Omental fat pad (tissue), 4 donors: ENCODE results near the gene UGT2A3. TPM values are rescaled to one million over a fixed set of nuclear protein-coding genes. Genes with fewer than 3 reads are reported as not detected.

Experiments
- ATAC-seq: fragments of 150-250 bp; one replicate; pipeline ENCODE4 v1.9.1; 2016; ENCODE audit warnings: mild to moderate bottlenecking, moderate library complexity; ENCODE audit not compliant: low FRiP score
- DNase-seq: peaks from one replicate; pipeline ENCODE4 v3.0.0-alpha.2; 2019; ENCODE audit warnings: low spot score
- CTCF ChIP-seq, 3 donors: fragments of 450-650 bp; IDR thresholded peaks; one replicate each; pipeline ENCODE4 v1.5.1; 2016 to 2017; ENCODE audit warnings: antibody characterized with exemption in 3 of 3, mild to moderate bottlenecking in 3 of 3, moderate library complexity in 2 of 3
- total RNA-seq, 4 donors: library from RNA; depleted of rRNA; stranded (reverse); fragments of >200 nt; gene quantifications; one replicate each; pipeline ENCODE4 v1.1.0, GENCODE V29; 2016

UGT2A3 gene
- total RNA-seq, 4 donors from 2014 or later = not detected

GRCh38 chr4:68912807-68913206 lies 38.8 kb downstream of the UGT2A3 start:
- no peak for ATAC-seq
- no peak for DNase-seq
- no peak for TF ChIP-seq CTCF (IDR thresholded peaks at IDR 0.05)

GRCh38 chr4:68909385-68909784 lies 42.2 kb downstream of the UGT2A3 start:
- TF ChIP-seq CTCF (IDR thresholded peaks at IDR 0.05) = no peak
- DNase-seq (no peak), ATAC-seq (no peak)

GRCh38 chr4:68907788-68908700 lies 43.6 kb downstream of the UGT2A3 start:
- TF ChIP-seq CTCF (IDR thresholded peaks at IDR 0.05) = no peak
- DNase-seq = no peak
- ATAC-seq = no peak

DNA sequence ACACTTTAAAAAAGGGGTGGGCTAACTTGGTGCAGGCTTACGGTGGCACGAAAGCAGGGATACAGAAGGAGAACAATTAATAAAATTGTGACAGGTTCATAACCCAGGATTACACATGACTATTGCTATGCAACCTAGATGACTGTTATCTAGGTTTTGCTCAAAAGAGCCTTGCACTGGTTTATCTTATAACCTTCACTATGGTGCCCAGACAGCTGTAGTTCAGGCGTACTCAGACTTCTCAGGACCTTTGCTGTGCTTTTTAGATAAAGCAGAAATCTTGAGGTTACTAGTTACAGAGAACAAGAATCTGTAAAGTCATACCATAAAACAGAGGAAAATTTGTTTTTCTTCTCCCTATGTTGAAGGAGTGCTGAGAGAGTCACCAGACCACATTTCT lies 44.4 kb downstream of the UGT2A3 start:
- no peak for TF ChIP-seq CTCF (IDR thresholded peaks at IDR 0.05)
- ATAC-seq (no peak), DNase-seq (no peak)

DNA sequence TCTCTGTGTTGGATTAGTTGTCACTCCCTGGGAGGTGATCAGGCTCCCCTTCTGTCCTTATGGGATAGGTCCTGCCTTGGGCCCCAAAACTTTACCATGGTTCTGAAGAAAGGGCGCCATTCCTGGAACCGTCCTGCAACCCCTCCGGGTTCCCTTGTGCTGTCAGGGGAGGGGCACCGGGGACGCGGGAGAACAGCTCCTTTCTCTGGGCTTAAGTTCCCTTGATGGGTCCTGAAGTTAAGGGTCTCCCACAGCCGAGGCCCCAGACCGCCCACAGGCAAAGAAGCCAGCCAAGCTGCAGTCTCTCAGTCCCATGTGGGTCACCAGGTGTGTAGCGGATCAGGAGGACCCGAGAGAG lies 44.8 kb downstream of the UGT2A3 start:
- no peak for TF ChIP-seq CTCF (IDR thresholded peaks at IDR 0.05)
- ATAC-seq = no peak
- no peak for DNase-seq

- TF ChIP-seq CTCF (IDR thresholded peaks at IDR 0.05) = no peak
- no peak for DNase-seq
- no peak for ATAC-seq
Observed at GRCh38 chr4:68905939-68906779, 45.4 kb downstream of the UGT2A3 start.
